ENCODE results near the gene POLR3F. TPM values are rescaled to one million over a fixed set of nuclear protein-coding genes. Genes with fewer than 3 reads are reported as not detected.
"Not testable (repeated sequence)": the region's sequence is repeated elsewhere in the genome, so short reads cannot be mapped to it uniquely, and the experiment has no call there.

Gene POLR3F
- total and polyA plus RNA-seq, 9 of the 15 experiments (the other 6 are each of a cell fraction or from before 2014, with no cell fraction given): 7.0 to 15.0 (median 9.6) TPM

GRCh38 chr20:18515973-18516372 lies 48.8 kb downstream of the POLR3F start:
- H3K9me1 ChIP-seq (ENCODE audit: control insufficient read depth, insufficient read depth, low read length): no peaks in the 10 kb centered on the region
- H3K9me3 ChIP-seq (replicated peaks; ENCODE audit: control insufficient read depth, insufficient read depth, low read depth, low read length): no peaks in the 10 kb centered on the region
- H3K36me3 ChIP-seq (ENCODE audit: control insufficient read depth, insufficient read depth, low read length): peaks cover 37% of the 10 kb centered on the region
- intact Hi-C loops (cut with micrococcal nuclease): no loop called here
- no peaks in the 10 kb centered on the region for H3K27me3 ChIP-seq (ENCODE audit: control insufficient read depth in 2 of 2, insufficient read depth in 2 of 2, low read length in 2 of 2)
- TF ChIP-seq EZH2 (IDR thresholded peaks at IDR 0.05; ENCODE audit: borderline replicate concordance, low read depth, low read length) (no peak), MEF2D (tag; conservative IDR thresholded peaks at IDR 0.05; ENCODE audit: low read depth) (no peak), POLR2H (tag; IDR thresholded peaks at IDR 0.05; ENCODE audit: low read depth) (no peak), MLLT1 (IDR thresholded peaks at IDR 0.05) (no peak), NUFIP1 (IDR thresholded peaks at IDR 0.05; ENCODE audit: partially characterized antibody) (no peak)
- no peak overlapping the region for H2AFZ ChIP-seq (ENCODE audit: low read depth, low read length)
- ChIA-PET POLR2A (interaction anchor here (0.8 kb wide), 1 partner anchor 8 kb away, joined by 3 read pairs; no protein-coding TSS in a partner anchor), CTCF (ENCODE audit: low intra/inter-chr PET ratio) (no interaction called here)
- no peaks in the 10 kb centered on the region for H4K20me1 ChIP-seq (replicated peaks; ENCODE audit: control insufficient read depth, insufficient read depth, low read length)
- BruUV-seq (replicated peaks): no TSS peak
- FAIRE-seq (no peak), ATAC-seq (no peak), DNase-seq (ENCODE audit: extremely low read depth in 1 of 4, low spot score in 3 of 4) (no peak)
- no peak overlapping the region for H3K4me2 ChIP-seq (ENCODE audit: insufficient read depth, low read length)
- in situ Hi-C loops (cut with MboI): no loop called here
- H3K4me1 ChIP-seq (replicated peaks in 1 of 2; ENCODE audit: control insufficient read depth in 2 of 2, insufficient read depth in 2 of 2, low read length in 2 of 2): no peaks in the 10 kb centered on the region
- no peak overlapping the region for H3K4me3 ChIP-seq
- no peak overlapping the region for H3K9ac ChIP-seq (ENCODE audit: insufficient read depth in 1 of 2, low read depth in 2 of 2, low read length in 2 of 2)
- no peak overlapping the region for H3K27ac ChIP-seq (ENCODE audit: extremely low read depth, low read depth, low read length)
- no peaks in the 10 kb centered on the region for H3K79me2 ChIP-seq (ENCODE audit: control insufficient read depth, insufficient read depth, low read length)

GRCh38 chr20:18522066-18522465 lies 54.9 kb downstream of the POLR3F start:
- intact Hi-C loops (cut with micrococcal nuclease); H3K4me3 ChIP-seq; POLR2A ChIA-PET; H3K4me1 ChIP-seq (replicated peaks in 1 of 2; ENCODE audit: control insufficient read depth in 2 of 2, insufficient read depth in 2 of 2, low read length in 2 of 2); FAIRE-seq; H3K79me2 ChIP-seq (ENCODE audit: control insufficient read depth, insufficient read depth, low read length); BruUV-seq (replicated peaks); CTCF ChIA-PET (ENCODE audit: low intra/inter-chr PET ratio); H3K9me3 ChIP-seq (replicated peaks; ENCODE audit: control insufficient read depth, insufficient read depth, low read depth, low read length); H3K27ac ChIP-seq (ENCODE audit: extremely low read depth, low read depth, low read length); H2AFZ ChIP-seq (ENCODE audit: low read depth, low read length); H3K4me2 ChIP-seq (ENCODE audit: insufficient read depth, low read length); in situ Hi-C loops (cut with MboI); ATAC-seq; H3K27me3 ChIP-seq (ENCODE audit: control insufficient read depth in 2 of 2, insufficient read depth in 2 of 2, low read length in 2 of 2); H3K9ac ChIP-seq (ENCODE audit: insufficient read depth in 1 of 2, low read depth in 2 of 2, low read length in 2 of 2); DNase-seq (ENCODE audit: extremely low read depth in 1 of 4, low spot score in 3 of 4); H3K9me1 ChIP-seq (ENCODE audit: control insufficient read depth, insufficient read depth, low read length); H4K20me1 ChIP-seq (replicated peaks; ENCODE audit: control insufficient read depth, insufficient read depth, low read length): not testable (repeated sequence)
- H3K36me3 ChIP-seq (ENCODE audit: control insufficient read depth, insufficient read depth, low read length): peaks cover 24% of the 10 kb centered on the region; the same call in 2 of the 3 replicates
- WGBS (ENCODE audit: insufficient coverage, low coverage, missing lambda C conversion rate): 91% methylated on average over 7 of the region's 9 CpGs
